HEK293 (cell line): ENCODE measurements around the gene SLC29A1.
A peak's percentile ranks its signal among the peaks of the same experiment; 100 is the strongest.

Source experiments
- CTCF ChIA-PET: fragments of 350-600 bp; formaldehyde crosslinking; extraction: SDS; loops from one replicate; lab custom pipeline; 2021; ENCODE audit warnings: antibody characterized with exemption; lab: Yijun Ruan, JAX
- POLR2A ChIA-PET: fragments of 300-600 bp; formaldehyde crosslinking; extraction: SDS; loops from one replicate; lab custom pipeline; 2020; ENCODE audit warnings: antibody characterized with exemption, inconsistent platforms; lab: Yijun Ruan, JAX
- H3K27ac ChIP-seq: fragments of 200-500 bp; sonication (Bioruptor generic); 2 replicates; pipeline ENCODE4 v1.5.1; 2014; ENCODE audit warnings: low read depth, low read length, control low read depth, inconsistent platforms; ENCODE audit errors: extremely low read depth
- H3K36me3 ChIP-seq, 2 experiments: fragments of 200-500 bp in 1 of 2; sonication (Bioruptor generic) in 1 of 2; 1 replicate in 1 of 2; 2 replicates in 1 of 2; pipeline ENCODE4 v1.5.1; 2014 to 2017; ENCODE audit warnings: inconsistent platforms in 2 of 2, low read length in 2 of 2; ENCODE audit not compliant: control insufficient read depth in 2 of 2, insufficient read depth in 1 of 2
- H3K4me1 ChIP-seq: fragments of 200-500 bp; sonication (Bioruptor generic); 2 replicates; pipeline ENCODE4 v1.5.1; 2014; ENCODE audit warnings: mild to moderate bottlenecking, low read length, inconsistent platforms; ENCODE audit not compliant: control insufficient read depth, insufficient read depth
- H3K4me3 ChIP-seq: 2 replicates; pipeline ENCODE4 v1.5.1; 2011; ENCODE audit warnings: low read depth, mild to moderate bottlenecking, control low read depth, low read length, moderate library complexity
- H3K9me3 ChIP-seq: fragments of 200-500 bp; sonication (Bioruptor generic); 2 replicates; pipeline ENCODE4 v1.5.1; 2014; ENCODE audit warnings: low read depth, low read length, inconsistent platforms; ENCODE audit not compliant: control insufficient read depth, insufficient read depth
- KLF10 ChIP-seq: fragments of 450-650 bp; IDR thresholded peaks from 2 replicates; pipeline ENCODE4 v1.5.1; 2018; ENCODE audit warnings: missing biosample characterization, mild to moderate bottlenecking, missing genetic modification characterization
- KLF16 ChIP-seq: fragments of 450-650 bp; formaldehyde crosslinking; IDR thresholded peaks from 2 replicates; pipeline ENCODE4 v1.5.1; 2017; ENCODE audit warnings: missing biosample characterization, missing genetic modification characterization
- MZF1 ChIP-seq: fragments of 450-650 bp; formaldehyde crosslinking; IDR thresholded peaks from 2 replicates; pipeline ENCODE4 v1.5.1; 2017; ENCODE audit warnings: missing biosample characterization, missing genetic modification characterization, borderline replicate concordance
- PRDM1 ChIP-seq: fragments of 450-650 bp; formaldehyde crosslinking; IDR thresholded peaks from 2 replicates; pipeline ENCODE4; 2016; ENCODE audit warnings: missing biosample characterization, missing genetic modification characterization
- SP3 ChIP-seq: fragments of 450-650 bp; formaldehyde crosslinking; IDR thresholded peaks from 2 replicates; pipeline ENCODE4 v1.5.1; 2016; ENCODE audit warnings: missing biosample characterization, missing genetic modification characterization
- TRIM28 ChIP-seq: IDR thresholded peaks from 2 replicates; pipeline ENCODE4 v1.6.1; 2011; ENCODE audit warnings: low read length, control low read depth, borderline replicate concordance
- ZFHX2 ChIP-seq: fragments of 450-650 bp; formaldehyde crosslinking; conservative IDR thresholded peaks from 2 replicates; pipeline ENCODE4 v1.5.1; 2016; ENCODE audit warnings: missing biosample characterization, missing genetic modification characterization
- ZFP37 ChIP-seq: fragments of 450-650 bp; formaldehyde crosslinking; IDR thresholded peaks from 2 replicates; pipeline ENCODE4 v1.5.1; 2016; ENCODE audit warnings: missing biosample characterization, missing genetic modification characterization
- ZNF175 ChIP-seq: fragments of 450-650 bp; formaldehyde crosslinking; IDR thresholded peaks from 2 replicates; pipeline ENCODE4 v1.5.1; 2016; ENCODE audit warnings: missing biosample characterization, missing genetic modification characterization
- ZNF184 ChIP-seq: fragments of 450-650 bp; IDR thresholded peaks from 2 replicates; pipeline ENCODE4 v1.5.1; 2018; ENCODE audit warnings: missing biosample characterization, mild to moderate bottlenecking, missing genetic modification characterization
- ZNF2 ChIP-seq: fragments of 450-650 bp; formaldehyde crosslinking; IDR thresholded peaks from 2 replicates; pipeline ENCODE4 v1.5.1; 2016; ENCODE audit warnings: missing biosample characterization, missing genetic modification characterization
- ZNF211 ChIP-seq: fragments of 450-650 bp; formaldehyde crosslinking; IDR thresholded peaks from 2 replicates; pipeline ENCODE4 v1.5.1; 2016; ENCODE audit warnings: low read depth, missing biosample characterization, missing genetic modification characterization
- ZNF221 ChIP-seq: fragments of 450-650 bp; formaldehyde crosslinking; IDR thresholded peaks from 2 replicates; pipeline ENCODE4 v1.5.1; 2017; ENCODE audit warnings: missing biosample characterization, missing genetic modification characterization, borderline replicate concordance
- ZNF223 ChIP-seq: fragments of 450-650 bp; formaldehyde crosslinking; IDR thresholded peaks from 2 replicates; pipeline ENCODE4 v1.5.1; 2016; ENCODE audit warnings: missing biosample characterization, missing genetic modification characterization
- ZNF324 ChIP-seq: fragments of 450-650 bp; formaldehyde crosslinking; IDR thresholded peaks from 2 replicates; pipeline ENCODE4 v1.5.1; 2016; ENCODE audit warnings: missing biosample characterization, missing genetic modification characterization
- ZNF513 ChIP-seq: fragments of 450-650 bp; IDR thresholded peaks from 2 replicates; pipeline ENCODE4 v1.5.1; 2018; ENCODE audit warnings: missing biosample characterization, missing genetic modification characterization
- ZNF548 ChIP-seq: fragments of 450-650 bp; formaldehyde crosslinking; IDR thresholded peaks from 2 replicates; pipeline ENCODE4 v1.5.1; 2016; ENCODE audit warnings: missing biosample characterization, missing genetic modification characterization
- ZNF571 ChIP-seq: fragments of 450-650 bp; formaldehyde crosslinking; IDR thresholded peaks from 2 replicates; pipeline ENCODE4 v1.5.0; 2017; ENCODE audit warnings: missing biosample characterization, missing genetic modification characterization
- ZNF585B ChIP-seq: fragments of 450-650 bp; formaldehyde crosslinking; IDR thresholded peaks from 2 replicates; pipeline ENCODE4 v1.5.1; 2016; ENCODE audit warnings: missing biosample characterization, missing genetic modification characterization
- ZNF600 ChIP-seq: fragments of 450-650 bp; formaldehyde crosslinking; IDR thresholded peaks from 2 replicates; pipeline ENCODE4 v1.5.1; 2016; ENCODE audit warnings: missing biosample characterization, missing genetic modification characterization
- ZNF610 ChIP-seq: fragments of 450-650 bp; formaldehyde crosslinking; IDR thresholded peaks from 2 replicates; pipeline ENCODE4 v1.5.1; 2016; ENCODE audit warnings: missing biosample characterization, missing genetic modification characterization, borderline replicate concordance
- ZNF624 ChIP-seq: fragments of 450-650 bp; formaldehyde crosslinking; IDR thresholded peaks from 2 replicates; pipeline ENCODE4 v1.5.1; 2017; ENCODE audit warnings: missing biosample characterization, missing genetic modification characterization
- ZNF660 ChIP-seq: fragments of 450-650 bp; IDR thresholded peaks from 2 replicates; pipeline ENCODE4 v1.5.1; 2018; ENCODE audit warnings: missing biosample characterization, mild to moderate bottlenecking, missing genetic modification characterization
- ZNF747 ChIP-seq: fragments of 450-650 bp; formaldehyde crosslinking; IDR thresholded peaks from 2 replicates; pipeline ENCODE4 v1.5.1; 2016; ENCODE audit warnings: missing biosample characterization, missing genetic modification characterization
- ZNF785 ChIP-seq: fragments of 450-650 bp; formaldehyde crosslinking; IDR thresholded peaks from 2 replicates; pipeline ENCODE4 v1.5.1; 2016; ENCODE audit warnings: missing biosample characterization, missing genetic modification characterization
- ZNF830 ChIP-seq: fragments of 450-650 bp; IDR thresholded peaks from 2 replicates; pipeline ENCODE4 v1.5.0; 2018; ENCODE audit warnings: missing biosample characterization, missing genetic modification characterization, low read depth, mild to moderate bottlenecking, moderate library complexity
- ZNF837 ChIP-seq: fragments of 450-650 bp; formaldehyde crosslinking; IDR thresholded peaks from 2 replicates; pipeline ENCODE4 v1.5.1; 2016; ENCODE audit warnings: missing biosample characterization, missing genetic modification characterization
- ZSCAN23 ChIP-seq: fragments of 450-650 bp; formaldehyde crosslinking; IDR thresholded peaks from 2 replicates; pipeline ENCODE4 v1.5.1; 2016; ENCODE audit warnings: missing biosample characterization, missing genetic modification characterization
- TF ChIP-seq, protein P1 (sequence below): fragments of 450-650 bp; formaldehyde crosslinking; IDR thresholded peaks from 2 replicates; pipeline ENCODE4 v1.5.1; 2017; ENCODE audit warnings: missing biosample characterization, missing genetic modification characterization
- TF ChIP-seq, protein P2 (sequence below): fragments of 450-650 bp; formaldehyde crosslinking; IDR thresholded peaks from 2 replicates; pipeline ENCODE4 v1.5.1; 2016; ENCODE audit warnings: missing biosample characterization, missing genetic modification characterization
- TF ChIP-seq, protein P3 (sequence below): fragments of 450-650 bp; formaldehyde crosslinking; IDR thresholded peaks from 2 replicates; pipeline ENCODE4 v1.5.1; 2016; ENCODE audit warnings: missing biosample characterization, missing genetic modification characterization
- TF ChIP-seq, protein P4 (sequence below): fragments of 450-650 bp; formaldehyde crosslinking; IDR thresholded peaks from 2 replicates; pipeline ENCODE4 v1.5.1; 2016; ENCODE audit warnings: missing biosample characterization, missing genetic modification characterization

SLC29A1 gene

GRCh38 chr6:44223319-44224028, at the start of gene SLC29A1:
TSS of gene SLC29A1 (plus strand) at chr6:44223595. CDS start at chr6:44227314, 3,719 bp downstream.
- POLR2A ChIA-PET = interaction anchor here (0.5 to 5.7 kb wide), 19 partner anchors 9 to 594 kb away, joined by 3 to 90 read pairs (median 5); partner anchors contain the start of genes GTPBP2, HSP90AB1, MRPS18A and SLC35B2
- no peaks in the 10 kb centered on the region for H3K9me3 ChIP-seq
- TF ChIP-seq ZNF610 = no peak
- TF ChIP-seq ZNF184 (tag by site-specific recombination) = no peak
- no peak for TF ChIP-seq ZNF548 (tag by site-specific recombination)
- TF ChIP-seq, protein P1, sequence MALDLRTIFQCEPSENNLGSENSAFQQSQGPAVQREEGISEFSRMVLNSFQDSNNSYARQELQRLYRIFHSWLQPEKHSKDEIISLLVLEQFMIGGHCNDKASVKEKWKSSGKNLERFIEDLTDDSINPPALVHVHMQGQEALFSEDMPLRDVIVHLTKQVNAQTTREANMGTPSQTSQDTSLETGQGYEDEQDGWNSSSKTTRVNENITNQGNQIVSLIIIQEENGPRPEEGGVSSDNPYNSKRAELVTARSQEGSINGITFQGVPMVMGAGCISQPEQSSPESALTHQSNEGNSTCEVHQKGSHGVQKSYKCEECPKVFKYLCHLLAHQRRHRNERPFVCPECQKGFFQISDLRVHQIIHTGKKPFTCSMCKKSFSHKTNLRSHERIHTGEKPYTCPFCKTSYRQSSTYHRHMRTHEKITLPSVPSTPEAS (tag by site-specific recombination) = no peak
- TF ChIP-seq ZNF2 (tag by site-specific recombination) = no peak
- no peak for TF ChIP-seq ZNF211 (tag by site-specific recombination)
- TF ChIP-seq PRDM1 (tag by site-specific recombination) = no peak
- no peak for TF ChIP-seq ZNF324 (tag by site-specific recombination)
- no peak; the same call in 1 of the 2 replicates for TF ChIP-seq ZNF600 (tag by site-specific recombination)
- TF ChIP-seq, protein P2, sequence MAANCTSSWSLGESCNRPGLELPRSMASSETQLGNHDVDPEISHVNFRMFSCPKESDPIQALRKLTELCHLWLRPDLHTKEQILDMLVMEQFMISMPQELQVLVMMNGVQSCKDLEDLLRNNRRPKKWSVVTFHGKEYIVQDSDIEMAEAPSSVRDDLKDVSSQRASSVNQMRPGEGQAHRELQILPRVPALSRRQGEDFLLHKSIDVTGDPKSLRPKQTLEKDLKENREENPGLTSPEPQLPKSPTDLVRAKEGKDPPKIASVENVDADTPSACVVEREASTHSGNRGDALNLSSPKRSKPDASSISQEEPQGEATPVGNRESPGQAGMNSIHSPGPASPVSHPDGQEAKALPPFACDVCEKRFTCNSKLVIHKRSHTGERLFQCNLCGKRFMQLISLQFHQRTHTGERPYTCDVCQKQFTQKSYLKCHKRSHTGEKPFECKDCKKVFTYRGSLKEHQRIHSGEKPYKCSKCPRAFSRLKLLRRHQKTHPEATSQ (tag by site-specific recombination) = no peak
- TF ChIP-seq, protein P3, sequence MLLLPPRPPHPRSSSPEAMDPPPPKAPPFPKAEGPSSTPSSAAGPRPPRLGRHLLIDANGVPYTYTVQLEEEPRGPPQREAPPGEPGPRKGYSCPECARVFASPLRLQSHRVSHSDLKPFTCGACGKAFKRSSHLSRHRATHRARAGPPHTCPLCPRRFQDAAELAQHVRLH (tag by site-specific recombination) = no peak
- TF ChIP-seq, protein P4, sequence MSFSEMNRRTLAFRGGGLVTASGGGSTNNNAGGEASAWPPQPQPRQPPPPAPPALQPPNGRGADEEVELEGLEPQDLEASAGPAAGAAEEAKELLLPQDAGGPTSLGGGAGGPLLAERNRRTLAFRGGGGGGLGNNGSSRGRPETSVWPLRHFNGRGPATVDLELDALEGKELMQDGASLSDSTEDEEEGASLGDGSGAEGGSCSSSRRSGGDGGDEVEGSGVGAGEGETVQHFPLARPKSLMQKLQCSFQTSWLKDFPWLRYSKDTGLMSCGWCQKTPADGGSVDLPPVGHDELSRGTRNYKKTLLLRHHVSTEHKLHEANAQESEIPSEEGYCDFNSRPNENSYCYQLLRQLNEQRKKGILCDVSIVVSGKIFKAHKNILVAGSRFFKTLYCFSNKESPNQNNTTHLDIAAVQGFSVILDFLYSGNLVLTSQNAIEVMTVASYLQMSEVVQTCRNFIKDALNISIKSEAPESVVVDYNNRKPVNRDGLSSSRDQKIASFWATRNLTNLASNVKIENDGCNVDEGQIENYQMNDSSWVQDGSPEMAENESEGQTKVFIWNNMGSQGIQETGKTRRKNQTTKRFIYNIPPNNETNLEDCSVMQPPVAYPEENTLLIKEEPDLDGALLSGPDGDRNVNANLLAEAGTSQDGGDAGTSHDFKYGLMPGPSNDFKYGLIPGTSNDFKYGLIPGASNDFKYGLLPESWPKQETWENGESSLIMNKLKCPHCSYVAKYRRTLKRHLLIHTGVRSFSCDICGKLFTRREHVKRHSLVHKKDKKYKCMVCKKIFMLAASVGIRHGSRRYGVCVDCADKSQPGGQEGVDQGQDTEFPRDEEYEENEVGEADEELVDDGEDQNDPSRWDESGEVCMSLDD (tag by site-specific recombination) = 0 out of 2 replicates have a peak, but pooled peaks have one; percentile 6
- 0 out of 2 replicates have a peak, but pooled peaks have one; percentile 41 for TF ChIP-seq KLF16 (tag by site-specific recombination)
- TF ChIP-seq ZFHX2 = no peak
- TF ChIP-seq ZNF837 (tag by site-specific recombination) = no peak
- TF ChIP-seq ZNF785 (tag by site-specific recombination) = no peak
- no peak for TF ChIP-seq ZNF223
- TF ChIP-seq ZNF624 (tag by site-specific recombination) = no peak
- TF ChIP-seq ZNF830 (tag by site-specific recombination) = no peak
- peak; percentile 57; the same call in 1 of the 2 replicates for TF ChIP-seq KLF10
- TF ChIP-seq ZNF660 (tag by site-specific recombination) = peak; percentile 61; the same call in 1 of the 2 replicates
- no peak for TF ChIP-seq ZNF175 (tag by site-specific recombination)
- TF ChIP-seq ZNF585B = no peak
- no peak for TF ChIP-seq ZNF747 (tag by site-specific recombination)
- TF ChIP-seq ZFP37 (tag by site-specific recombination) = no peak
- no peak for TF ChIP-seq TRIM28
- TF ChIP-seq ZSCAN23 = no peak
- peak; percentile 46; the same call in 1 of the 2 replicates for TF ChIP-seq SP3 (tag by site-specific recombination)
- TF ChIP-seq ZNF571 (tag by site-specific recombination) = no peak
- no peak for TF ChIP-seq ZNF221 (tag by site-specific recombination)
- peak; percentile 74 for TF ChIP-seq MZF1 (tag by site-specific recombination)
- TF ChIP-seq ZNF513 (tag by site-specific recombination) = no peak

More at GRCh38 chr6:44223319-44224028, at the start of gene SLC29A1:
- Histone ChIP-seq H3K36me3 (peaks cover 0 to 2% of the 10 kb centered on the region in 2 experiments; a peak in 1 of 3 replicates), H3K4me1 (peaks cover 25% of the 10 kb centered on the region), H3K27ac (peak within 1 kb of the TSS; percentile 66; the same call in 1 of the 2 replicates), H3K4me3 (peak within 1 kb of the TSS; percentile 55)
- CTCF ChIA-PET = interaction anchor here (0.6 to 11.1 kb wide), 14 partner anchors 13 to 462 kb away, joined by 3 to 148 read pairs (median 4); partner anchors contain the start of genes HSP90AB1 and SLC35B2
